Spinal cord (tissue), 10 donors: ENCODE measurements around the gene UMAD1. TPM values are rescaled to one million over a fixed set of nuclear protein-coding genes. Genes with fewer than 3 reads are reported as not detected.

Experiments
- DNase-seq, 6 donors: peaks; one replicate each; pipeline versions ENCODE4 v3.0.0 to v3.0.0-alpha.2; 2013 to 2015; ENCODE audit warnings: low spot score in 6 of 6, low read depth in 4 of 6
- H3K27ac ChIP-seq: one replicate; pipeline ENCODE4 v1.5.1; 2013; ENCODE audit warnings: low read depth, low read length, control low read depth
- H3K27me3 ChIP-seq: one replicate; pipeline ENCODE4 v1.6.1; 2013; ENCODE audit warnings: low read length; ENCODE audit not compliant: control insufficient read depth, insufficient read depth
- H3K36me3 ChIP-seq: one replicate; pipeline ENCODE4 v1.6.1; 2013; ENCODE audit warnings: low read length; ENCODE audit not compliant: control insufficient read depth, insufficient read depth
- H3K4me1 ChIP-seq: one replicate; pipeline ENCODE4 v1.6.1; 2013; ENCODE audit warnings: low read length; ENCODE audit not compliant: control insufficient read depth, insufficient read depth
- H3K4me3 ChIP-seq: one replicate; pipeline ENCODE4 v1.5.1; 2013; ENCODE audit warnings: low read depth, low read length, control low read depth
- H3K9me3 ChIP-seq: one replicate; pipeline ENCODE4 v1.6.1; 2013; ENCODE audit warnings: low read length; ENCODE audit not compliant: control insufficient read depth, insufficient read depth
- WGBS: methylation state at CpG from one replicate; pipeline ENCODE4 v1.1.5; 2013; ENCODE audit warnings: missing lambda C conversion rate; ENCODE audit not compliant: insufficient coverage; 5-methylcytosine and 5-hydroxymethylcytosine counted together
- polyA plus RNA-seq, 2 donors: library from polyadenylated mRNA; unstranded; fragments of 120-200 nt; gene quantifications; one replicate each; pipeline ENCODE4 v1.2.1, GENCODE V29; 2013; ENCODE audit not compliant: insufficient read length in 2 of 2
- total RNA-seq, 2 donors: library from RNA; depleted of rRNA in 1 of 2; stranded (reverse); fragments of 120-200 nt in 1 of 2; fragments of >200 nt in 1 of 2; gene quantifications; one replicate each; pipeline versions ENCODE4 v1.2.3 to v1.2.4, GENCODE V29; 2013 to 2014
- donor health status: healthy.

The UMAD1 gene
- total and polyA plus RNA-seq, 4 donors = 12.9 to 18.1 (median 14.7) TPM

DNA sequence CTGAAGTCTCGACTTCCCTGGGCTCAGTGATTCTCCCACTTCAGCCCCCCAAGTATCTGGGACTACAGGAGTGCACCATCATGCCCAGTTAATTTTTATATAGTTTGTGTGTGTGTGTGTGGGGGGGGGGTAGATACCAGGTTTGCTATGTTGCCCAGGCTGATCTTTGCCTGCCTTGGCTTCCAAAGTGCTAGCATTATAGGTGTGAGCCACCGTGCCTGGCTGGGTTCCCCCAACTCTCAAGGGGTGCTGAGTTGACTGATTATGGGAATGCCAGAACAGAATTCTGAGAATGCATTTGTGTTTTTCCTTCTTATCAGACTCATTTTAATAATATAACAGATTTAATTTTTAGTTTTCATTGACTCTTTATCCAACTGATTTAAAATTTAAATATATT lies 58.4 kb downstream of the UMAD1 start:
- peaks cover 3% of the 10 kb centered on the region for H3K4me1 ChIP-seq
- no peak overlapping the region for H3K4me3 ChIP-seq
- no peak overlapping the region for H3K27ac ChIP-seq
- H3K9me3 ChIP-seq = no peaks in the 10 kb centered on the region
- 71% methylated on average over 1 of the region's 2 CpGs for WGBS
- no peaks in the 10 kb centered on the region for H3K36me3 ChIP-seq
- no peak for DNase-seq
- H3K27me3 ChIP-seq = no peaks in the 10 kb centered on the region

- H3K4me3 ChIP-seq = no peak overlapping the region
- no peak overlapping the region for H3K27ac ChIP-seq
- peaks cover 3% of the 10 kb centered on the region for H3K4me1 ChIP-seq
- no peaks in the 10 kb centered on the region for H3K27me3 ChIP-seq
- no peaks in the 10 kb centered on the region for H3K36me3 ChIP-seq
- H3K9me3 ChIP-seq = no peaks in the 10 kb centered on the region
- no peak for DNase-seq
Measured at GRCh38 chr7:7699380-7699779, 58.8 kb downstream of the UMAD1 start.

DNA sequence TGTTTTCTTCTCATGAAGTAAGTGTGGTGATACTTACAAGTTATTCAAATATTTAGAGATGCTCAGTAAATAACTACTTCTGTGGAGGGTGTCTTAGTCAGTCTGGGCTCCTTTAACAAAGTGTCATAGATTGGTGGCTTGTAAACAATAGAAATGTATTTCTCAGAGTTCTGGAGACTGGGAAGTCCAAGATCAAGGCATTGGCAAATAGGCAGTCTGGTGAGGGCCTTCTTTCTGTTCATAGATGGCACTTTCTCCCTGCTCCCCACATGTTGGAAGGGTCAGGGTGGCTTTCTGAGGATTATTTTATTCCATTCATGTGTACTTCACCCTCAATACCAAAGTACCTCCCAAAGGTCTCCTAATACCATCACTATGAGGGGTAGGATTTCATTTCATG lies 59.4 kb downstream of the UMAD1 start:
- no peaks in the 10 kb centered on the region for H3K27me3 ChIP-seq
- H3K27ac ChIP-seq = no peak overlapping the region
- H3K36me3 ChIP-seq = no peaks in the 10 kb centered on the region
- DNase-seq = no peak
- no peak overlapping the region for H3K4me3 ChIP-seq
- no peaks in the 10 kb centered on the region for H3K9me3 ChIP-seq
- peaks cover 3% of the 10 kb centered on the region for H3K4me1 ChIP-seq

GRCh38 chr7:7701527-7701926 lies 61.0 kb downstream of the UMAD1 start:
- H3K27me3 ChIP-seq = no peaks in the 10 kb centered on the region
- no peaks in the 10 kb centered on the region for H3K4me1 ChIP-seq
- WGBS = 67% methylated on average over 1 of the region's 1 CpG
- H3K9me3 ChIP-seq = no peaks in the 10 kb centered on the region
- no peak for DNase-seq
- H3K4me3 ChIP-seq = no peak overlapping the region
- no peaks in the 10 kb centered on the region for H3K36me3 ChIP-seq
- H3K27ac ChIP-seq = no peak overlapping the region

GRCh38 chr7:7702826-7703225 lies 62.3 kb downstream of the UMAD1 start:
- no peaks in the 10 kb centered on the region for H3K4me1 ChIP-seq
- H3K4me3 ChIP-seq = no peak overlapping the region
- H3K27me3 ChIP-seq = no peaks in the 10 kb centered on the region
- no peak for DNase-seq
- H3K27ac ChIP-seq = no peak overlapping the region
- no peaks in the 10 kb centered on the region for H3K9me3 ChIP-seq
- no peaks in the 10 kb centered on the region for H3K36me3 ChIP-seq
- 80% methylated on average over 3 of the region's 4 CpGs for WGBS

GRCh38 chr7:7703427-7703826 lies 62.9 kb downstream of the UMAD1 start:
- no peak for DNase-seq
- WGBS = 96% methylated on average over 4 of the region's 7 CpGs
- H3K27ac ChIP-seq = no peak overlapping the region

GRCh38 chr7:7704867-7705266 lies 64.3 kb downstream of the UMAD1 start:
- no peaks in the 10 kb centered on the region for H3K27me3 ChIP-seq
- no peak overlapping the region for H3K27ac ChIP-seq
- WGBS = 100% methylated on average over 1 of the region's 4 CpGs

More at GRCh38 chr7:7703427-7703826, 62.9 kb downstream of the UMAD1 start:
- Histone ChIP-seq H3K4me3 (no peak overlapping the region), H3K36me3 (no peaks in the 10 kb centered on the region), H3K9me3 (no peaks in the 10 kb centered on the region), H3K4me1 (no peaks in the 10 kb centered on the region), H3K27me3 (no peaks in the 10 kb centered on the region)

GRCh38 chr7:7705318-7705717 lies 64.8 kb downstream of the UMAD1 start:
- no CpG with 5 or more reads among the region's 2 CpGs for whole genome bisulfite sequencing
- H3K27me3 ChIP-seq = no peaks in the 10 kb centered on the region
- H3K4me3 ChIP-seq = no peak overlapping the region
- no peaks in the 10 kb centered on the region for H3K36me3 ChIP-seq
- no peak for DNase-seq
- H3K4me1 ChIP-seq = no peaks in the 10 kb centered on the region
- no peaks in the 10 kb centered on the region for H3K9me3 ChIP-seq
- no peak overlapping the region for H3K27ac ChIP-seq

More at GRCh38 chr7:7704867-7705266, 64.3 kb downstream of the UMAD1 start:
- Histone ChIP-seq H3K4me1 (no peaks in the 10 kb centered on the region), H3K4me3 (no peak overlapping the region), H3K9me3 (no peaks in the 10 kb centered on the region), H3K36me3 (no peaks in the 10 kb centered on the region)
- no peak for DNase-seq

- no CpG with 5 or more reads among the region's 1 CpG for WGBS
- H3K27ac ChIP-seq = no peak overlapping the region
- H3K4me3 ChIP-seq = no peak overlapping the region
- H3K4me1 ChIP-seq = no peaks in the 10 kb centered on the region
- H3K9me3 ChIP-seq = no peaks in the 10 kb centered on the region
- no peaks in the 10 kb centered on the region for H3K27me3 ChIP-seq
- no peak for DNase-seq
- H3K36me3 ChIP-seq = no peaks in the 10 kb centered on the region
Measured at GRCh38 chr7:7706101-7706511, 65.6 kb downstream of the UMAD1 start.

DNA sequence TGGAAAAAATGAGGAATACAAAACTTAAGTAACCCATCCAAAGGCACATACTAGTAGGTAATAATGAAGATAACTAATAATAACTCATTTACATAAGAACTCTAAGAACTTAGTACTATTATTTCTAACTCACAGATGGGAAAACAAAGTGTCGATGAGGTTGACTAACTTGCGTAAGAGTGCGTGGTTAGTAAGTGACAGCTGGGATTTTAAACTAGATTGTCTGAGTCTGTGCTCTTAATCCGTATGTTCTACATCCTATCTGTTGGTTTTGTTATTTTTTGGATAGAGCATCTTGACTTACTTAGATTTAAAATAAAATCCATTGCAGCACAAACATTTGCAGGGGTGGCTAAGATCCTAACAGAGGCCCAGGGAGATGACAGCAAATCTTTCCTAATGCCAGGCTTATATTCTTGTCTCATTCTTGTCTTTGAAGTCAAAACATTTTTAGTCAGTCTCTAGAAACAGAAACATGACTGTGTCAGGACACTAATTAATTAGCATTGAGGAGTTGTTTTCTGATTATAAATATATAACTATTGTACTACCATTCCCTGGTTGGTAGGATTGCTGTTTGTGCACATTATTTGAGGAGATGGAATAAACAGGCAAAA lies 66.1 kb downstream of the UMAD1 start:
- H3K36me3 ChIP-seq = no peaks in the 10 kb centered on the region
- H3K9me3 ChIP-seq = no peaks in the 10 kb centered on the region
- H3K4me1 ChIP-seq = no peaks in the 10 kb centered on the region
- no peaks in the 10 kb centered on the region for H3K27me3 ChIP-seq
- no peak for DNase-seq
- H3K27ac ChIP-seq = no peak overlapping the region
- no CpG with 5 or more reads among the region's 4 CpGs for WGBS
- H3K4me3 ChIP-seq = no peak overlapping the region
